HG03135 (cell line): ENCODE results near the gene PREX1.

Experiments used
- ATAC-seq: cut with Tn5 transposase; IDR thresholded peaks from one replicate; pipeline ENCODE4 v1.9.1; 2021; ENCODE audit warnings: mild to moderate bottlenecking, moderate library complexity; ENCODE audit not compliant: unreplicated experiment

PREX1 gene

GRCh38 chr20:48597521-48598302 is 230.1 kb downstream of the PREX1 start:
- ATAC-seq = no peak

DNA sequence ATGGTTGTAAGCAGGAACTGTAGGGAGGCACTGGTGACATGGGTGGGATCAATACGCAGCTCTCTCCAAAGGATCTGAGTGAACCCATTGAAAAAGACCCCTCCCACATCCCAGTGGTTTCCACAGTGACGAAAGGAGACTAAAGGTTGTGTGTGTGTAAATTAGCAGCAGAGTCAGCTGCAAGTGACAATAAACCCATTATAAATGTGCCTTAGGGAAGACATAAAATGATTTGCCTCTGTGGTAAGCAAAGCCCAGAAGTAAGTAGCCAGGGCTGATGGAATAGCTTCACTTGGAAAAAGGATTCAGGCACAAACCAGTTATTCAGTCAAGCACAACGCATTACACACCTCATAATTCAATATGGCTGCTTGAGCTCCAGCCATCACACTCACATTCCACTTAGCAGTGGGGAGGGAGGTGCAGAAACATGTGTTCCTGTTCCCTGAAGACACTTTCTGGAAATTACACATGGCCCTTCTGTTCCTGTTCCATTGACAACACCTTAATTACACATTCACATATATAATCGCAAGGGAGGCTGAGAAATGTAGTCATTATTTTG is 231.4 kb downstream of the PREX1 start:
- no peak for ATAC-seq

GRCh38 chr20:48595495-48596333 is 232.1 kb downstream of the PREX1 start:
- no peak for ATAC-seq

GRCh38 chr20:48594533-48594932 is 233.3 kb downstream of the PREX1 start:
- ATAC-seq = no peak

DNA sequence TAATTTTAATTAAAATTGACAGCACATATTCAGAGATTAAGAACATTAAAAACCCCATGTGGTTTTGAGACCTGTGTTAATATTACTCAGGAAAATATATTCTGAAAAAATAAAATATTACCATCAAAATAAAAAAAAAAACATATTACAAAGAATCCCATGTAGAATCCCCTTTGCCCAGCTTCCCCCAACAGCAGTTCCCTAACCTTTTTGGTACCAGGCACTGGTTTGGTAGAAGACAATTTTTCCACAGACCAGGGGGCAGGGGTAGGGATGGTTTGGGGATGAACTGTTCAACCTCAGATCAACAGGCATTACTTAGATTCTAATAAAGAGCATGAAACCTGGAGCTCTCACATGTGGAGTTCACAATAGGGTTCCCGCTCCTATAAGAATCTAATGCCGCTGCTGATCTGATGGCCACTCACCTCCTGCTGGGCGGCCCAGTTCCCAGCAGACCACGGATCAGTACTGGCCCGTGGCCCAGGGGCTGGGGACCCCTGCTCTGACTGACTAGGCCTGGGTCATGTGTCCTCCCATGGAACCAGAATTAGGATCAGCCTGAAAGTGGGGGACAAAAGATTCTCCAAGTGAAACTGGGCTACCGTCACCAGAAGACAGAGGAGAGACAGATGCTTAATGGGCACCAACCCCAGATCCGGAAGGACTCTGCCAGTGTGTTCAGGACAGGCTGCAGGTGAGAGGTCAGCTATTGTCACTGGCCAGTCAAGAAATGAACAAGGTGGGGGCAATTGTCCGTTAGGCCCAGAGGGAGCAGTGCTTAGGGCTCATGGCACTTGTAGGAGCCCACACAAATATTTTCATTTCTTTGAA is 235.5 kb downstream of the PREX1 start:
- no peak for ATAC-seq

- no peak for ATAC-seq
These were observed 241.1 kb downstream of the PREX1 start for GRCh38 chr20:48586730-48587129.

DNA sequence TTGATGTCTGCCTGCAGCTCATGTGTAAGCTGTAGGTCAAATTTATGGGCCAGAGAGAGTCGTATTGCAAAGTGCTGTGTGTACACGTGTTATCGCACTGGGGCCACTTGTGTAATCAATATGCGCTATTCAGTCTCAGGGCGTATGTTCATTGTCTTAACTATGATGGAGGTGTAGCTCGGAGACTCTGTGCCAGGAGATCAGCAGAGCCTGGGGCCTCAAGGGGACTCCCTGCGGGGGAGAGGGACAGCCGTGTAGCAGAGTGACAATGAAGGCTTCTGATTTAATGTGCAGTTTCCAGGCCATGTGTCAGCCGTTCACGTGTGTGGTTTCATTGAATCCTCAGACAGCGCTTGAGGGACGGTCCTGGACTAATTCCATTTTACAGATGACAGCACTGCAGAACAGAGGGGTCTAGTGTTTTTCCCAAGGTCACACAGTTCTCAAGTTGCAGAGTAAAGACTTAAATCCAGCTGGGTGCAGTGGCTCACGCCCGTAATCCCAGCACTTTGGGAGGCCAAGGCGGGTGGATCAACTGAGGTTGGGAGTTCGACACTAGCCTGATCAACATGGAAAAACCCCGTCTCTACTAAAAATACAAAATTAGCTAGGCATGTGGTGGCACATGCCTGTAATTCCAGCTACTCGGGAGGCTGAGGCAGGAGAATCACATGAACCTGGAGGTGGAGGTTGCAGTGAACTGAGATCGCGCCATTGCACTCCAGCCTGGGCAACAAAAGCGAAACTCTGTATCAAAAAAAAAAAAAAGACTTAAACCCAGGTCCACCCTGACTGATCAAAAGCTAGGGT is 242.5 kb downstream of the PREX1 start:
- no peak for ATAC-seq

GRCh38 chr20:48584391-48585060 is 243.3 kb downstream of the PREX1 start:
- ATAC-seq = no peak

GRCh38 chr20:48583801-48584200 is 244.0 kb downstream of the PREX1 start:
- no peak for ATAC-seq

DNA sequence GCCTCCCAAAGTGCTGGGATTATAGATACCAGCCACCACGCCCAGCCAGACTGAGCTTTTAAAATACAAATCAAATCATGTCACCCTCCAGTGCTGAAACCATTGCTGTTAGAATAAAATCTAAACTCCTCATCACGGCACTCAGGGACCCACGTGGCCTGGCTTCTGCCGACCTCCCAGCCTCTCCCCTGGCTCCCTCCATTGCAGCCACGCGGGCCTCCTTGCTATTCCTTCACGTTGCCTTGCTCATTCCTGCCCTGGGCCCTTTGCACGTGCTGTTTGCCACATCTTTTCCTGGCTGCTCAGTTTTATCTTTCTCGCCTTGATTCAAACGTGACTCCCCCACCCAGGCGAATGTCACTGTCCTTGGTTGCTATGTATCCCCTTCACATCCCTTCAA is 244.6 kb downstream of the PREX1 start:
- no peak for ATAC-seq

DNA sequence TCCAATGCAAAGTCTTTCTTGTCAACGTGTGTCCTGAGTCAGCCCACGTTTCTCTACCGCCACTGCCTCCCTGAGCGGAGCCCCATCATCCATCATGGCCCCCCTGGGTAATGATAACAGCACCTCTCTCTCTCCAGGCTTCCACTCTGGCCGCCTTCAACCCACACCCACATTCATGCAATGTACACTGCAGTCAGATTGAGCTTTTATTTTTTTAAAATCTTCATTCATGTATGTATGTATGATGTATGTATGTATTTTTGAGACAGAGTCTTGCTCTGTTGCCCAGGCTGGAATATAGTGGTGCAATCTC is 245.2 kb downstream of the PREX1 start:
- no peak for ATAC-seq

DNA sequence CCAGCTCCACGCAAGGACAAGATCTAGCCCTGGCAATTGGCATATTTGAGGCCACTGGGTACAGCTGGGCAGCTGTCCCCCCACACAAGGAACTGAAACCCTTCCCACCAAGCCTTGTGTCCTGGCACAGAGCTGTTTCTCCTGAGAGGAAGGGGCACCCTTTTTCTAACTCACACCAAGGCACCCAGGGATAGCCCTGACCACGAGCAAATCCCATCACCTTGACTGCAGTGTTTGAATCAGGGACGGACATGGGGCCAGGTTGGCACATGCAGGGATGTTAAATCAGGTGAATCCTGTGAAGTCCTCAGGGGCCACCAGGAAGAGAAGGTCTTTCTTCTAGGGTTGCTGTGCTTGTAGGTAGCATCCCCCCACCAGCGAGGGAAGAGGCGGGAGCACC is 246.6 kb downstream of the PREX1 start:
- ATAC-seq = no peak

- ATAC-seq = no peak
These were observed 249.3 kb downstream of the PREX1 start for GRCh38 chr20:48578397-48579098.

- no peak for ATAC-seq
These were observed 250.2 kb downstream of the PREX1 start for GRCh38 chr20:48577557-48577956.

DNA sequence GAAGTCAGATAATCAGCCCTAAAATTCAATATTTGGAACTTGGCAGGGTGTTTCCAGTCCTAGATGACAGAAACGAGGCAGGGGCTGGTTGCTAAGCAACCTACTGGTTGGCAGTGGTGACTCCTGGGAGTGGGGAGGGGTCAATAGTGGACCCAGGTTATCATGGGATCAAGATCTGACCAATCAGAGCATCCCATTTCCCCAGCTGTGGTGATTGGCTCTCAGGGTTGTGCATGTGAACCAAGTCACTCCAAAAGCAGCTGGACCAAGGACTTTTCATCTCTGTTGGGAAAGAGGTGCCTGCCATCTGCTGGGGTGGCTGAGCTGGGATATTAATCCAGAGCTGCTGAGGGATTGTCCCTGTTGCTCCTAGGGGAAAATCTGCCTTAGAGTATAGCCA is 253.4 kb downstream of the PREX1 start:
- ATAC-seq = no peak
